Right forelimb (tissue), 1 donor: ENCODE results near the gene UPF3A.
"Not testable (repeated sequence)": the region's sequence is repeated elsewhere in the genome, so short reads cannot be mapped to it uniquely, and the experiment has no call there.

Experiments
- DNase-seq: peaks from one replicate; pipeline ENCODE4 v3.0.0-alpha.2; 2018

The UPF3A gene

DNA sequence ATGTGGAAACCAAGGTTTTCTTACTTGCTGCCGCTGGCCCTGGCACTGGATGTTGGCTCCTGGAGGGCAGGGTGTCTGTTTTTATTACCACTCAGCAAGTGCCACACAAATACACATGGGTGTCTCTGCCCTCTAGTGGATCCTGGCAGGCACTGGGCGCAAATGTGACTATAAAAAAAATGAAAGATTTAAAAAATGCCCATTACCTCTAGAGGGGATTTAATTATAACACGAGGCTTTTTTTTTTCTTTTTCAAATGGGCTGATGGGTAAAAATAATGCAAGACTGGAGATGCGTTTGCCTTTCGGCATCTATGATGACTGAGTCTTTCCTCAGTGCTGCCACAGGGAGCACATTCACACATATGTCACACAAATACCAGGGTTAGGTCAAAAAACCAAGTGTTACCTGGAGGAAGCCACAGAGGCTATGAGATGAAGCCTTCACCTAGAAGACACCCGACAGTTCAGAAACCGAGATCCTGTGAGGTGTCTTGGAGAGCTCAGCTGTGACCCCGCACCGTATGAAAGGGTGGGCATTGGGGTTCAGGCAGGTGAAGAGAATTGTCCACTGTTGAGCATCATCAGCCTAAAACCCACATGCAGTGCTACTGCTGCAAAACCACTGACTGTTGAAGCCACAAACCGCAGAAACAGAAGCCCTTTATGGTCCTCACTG is 58.6 kb downstream of the UPF3A start:
- no peak for DNase-seq

GRCh38 chr13:114341003-114341777 is 59.8 kb downstream of the UPF3A start:
- no peak for DNase-seq

DNA sequence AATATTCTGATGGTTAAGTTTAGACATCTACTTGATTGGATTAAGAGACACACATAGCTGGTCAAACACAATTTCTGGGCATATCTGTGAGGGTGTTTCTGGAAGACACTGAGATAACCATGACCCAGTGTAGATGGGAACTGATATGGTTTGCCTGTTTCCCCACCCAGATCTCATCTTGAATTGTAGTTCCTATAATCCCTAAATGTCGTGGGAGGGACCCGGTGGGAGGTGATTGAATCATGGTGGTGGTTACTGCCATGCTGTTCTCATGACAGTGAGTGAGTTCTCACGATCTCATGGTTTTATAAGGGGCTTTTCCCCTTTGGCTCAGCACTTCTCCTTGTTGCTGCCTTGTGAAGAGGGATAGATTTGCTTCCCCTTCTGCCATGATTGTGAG is 65.9 kb downstream of the UPF3A start:
- not testable (repeated sequence) for DNase-seq

- not testable (repeated sequence) for DNase-seq
Measured at GRCh38 chr13:114352763-114353162, 71.4 kb downstream of the UPF3A start.

- not testable (repeated sequence) for DNase-seq
Measured at GRCh38 chr13:114353382-114353781, 72.0 kb downstream of the UPF3A start.
